Left hindlimb (tissue), 1 donor: Measurements from ENCODE around the gene COLGALT1.
A peak's percentile ranks its signal among the peaks of the same experiment; 100 is the strongest.
"Not testable (repeated sequence)": the region's sequence is repeated elsewhere in the genome, so short reads cannot be mapped to it uniquely, and the experiment has no call there.

ENCODE experiments used
- DNase-seq: peaks from one replicate; pipeline ENCODE4 v3.0.0-alpha.2; 2018

The COLGALT1 gene

DNA sequence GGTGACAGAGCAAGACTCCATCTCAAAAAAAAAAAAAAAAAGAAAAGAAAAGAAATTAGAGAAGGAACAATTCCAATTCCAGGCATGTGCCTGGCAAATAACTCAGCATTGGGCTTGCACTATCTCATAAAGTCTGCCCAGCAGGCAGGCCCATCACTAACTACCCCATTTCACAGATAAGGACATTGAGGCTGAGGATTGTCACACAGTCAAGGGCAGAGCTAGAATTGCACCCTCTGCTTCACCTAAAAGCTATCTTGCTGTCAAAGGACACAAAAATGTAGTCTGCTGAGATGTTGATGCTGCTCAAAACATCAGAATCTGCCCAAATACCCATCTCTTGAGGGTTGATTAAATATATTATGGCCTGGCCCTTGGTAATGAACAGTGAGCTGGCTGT lies 20.7 kb upstream of the COLGALT1 start:
- no peak for DNase-seq

DNA sequence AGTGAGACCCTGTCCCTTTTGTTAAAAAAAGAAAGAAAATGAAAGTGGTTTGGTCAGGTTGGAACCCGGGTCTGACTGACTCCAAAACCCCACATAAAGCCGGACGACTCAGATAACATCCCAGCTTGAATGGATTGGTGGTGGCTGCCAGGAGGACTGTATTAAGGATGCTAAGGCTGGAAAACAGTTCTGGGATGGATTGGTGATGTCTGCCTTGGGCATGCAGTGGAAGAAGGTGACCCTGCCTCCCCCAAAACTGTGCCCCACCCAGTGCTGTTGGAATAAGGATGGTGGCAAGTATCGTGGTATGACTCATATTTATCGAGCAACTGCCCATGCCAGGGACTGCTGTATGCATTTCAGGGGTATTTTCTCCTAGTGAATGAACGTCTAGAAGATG lies 18.5 kb upstream of the COLGALT1 start:
- no peak for DNase-seq

DNA sequence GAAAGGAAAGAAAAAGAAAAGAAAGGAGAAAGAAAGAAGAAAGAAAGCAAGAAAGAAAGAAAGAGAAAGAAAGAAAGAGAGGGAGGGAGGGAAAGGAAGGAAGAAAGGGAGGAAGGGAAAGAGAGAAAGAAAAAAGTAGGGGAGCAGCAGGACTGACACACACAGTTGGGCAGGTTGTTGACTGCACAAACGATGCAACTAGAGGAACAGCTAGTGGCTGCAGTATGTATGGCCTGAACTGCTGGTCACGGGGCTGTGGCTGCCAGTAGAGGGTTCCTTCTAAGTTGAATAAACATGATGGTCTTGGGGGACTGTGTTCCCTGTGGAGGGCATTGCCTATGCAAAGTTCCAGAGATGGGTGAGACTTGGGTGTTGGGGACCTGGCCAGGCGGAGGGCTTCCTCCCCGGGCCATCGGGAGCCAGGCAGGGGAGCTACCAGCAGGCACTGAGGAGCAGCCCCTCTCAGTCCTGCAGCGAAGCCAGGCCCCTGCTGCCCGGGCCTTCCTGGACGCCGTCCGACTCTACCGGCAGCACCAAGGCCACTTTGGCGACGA lies 16.7 kb upstream of the COLGALT1 start:
- no peak for DNase-seq

DNA sequence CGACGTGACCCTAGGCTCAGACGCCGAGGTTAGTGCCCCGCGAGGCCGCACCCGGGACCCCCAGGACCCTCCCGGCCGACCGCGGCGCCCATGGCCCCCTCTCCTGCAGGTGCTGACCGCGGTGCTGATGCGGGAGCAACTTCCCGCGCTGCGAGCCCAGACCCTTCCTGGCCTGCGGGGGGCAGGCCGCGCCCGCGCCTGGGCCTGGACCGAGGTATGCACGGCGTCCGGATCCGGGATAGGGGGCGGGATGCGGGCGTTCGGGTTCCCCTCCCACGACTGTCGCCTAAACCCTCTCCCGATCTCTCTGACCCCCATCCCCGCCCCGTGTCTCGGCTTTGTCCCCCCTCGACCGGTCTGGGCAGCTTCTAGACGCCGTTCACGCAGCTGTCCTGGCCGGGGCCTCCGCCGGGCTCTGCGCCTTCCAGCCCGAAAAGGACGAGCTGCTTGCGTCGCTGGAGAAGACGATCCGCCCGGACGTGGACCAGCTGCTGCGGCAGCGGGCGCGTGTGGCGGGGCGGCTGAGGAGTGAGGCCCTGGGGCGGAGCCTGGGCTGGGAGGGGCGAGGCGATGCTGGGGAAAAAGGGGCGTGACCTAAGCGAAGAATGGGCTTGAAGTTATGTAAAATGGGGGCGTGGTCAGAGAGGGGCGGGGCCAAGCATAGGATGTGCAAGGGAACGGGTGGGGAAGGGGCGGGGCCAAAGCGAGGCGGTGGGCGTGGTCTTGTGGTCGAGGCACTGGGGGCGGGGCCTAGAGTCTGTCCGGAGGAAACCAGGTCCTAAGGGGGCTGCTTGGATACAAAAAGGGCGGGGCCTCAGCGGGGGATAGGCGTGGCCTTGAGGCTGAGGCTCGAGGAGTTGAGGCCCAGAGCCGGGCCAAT lies 16.0 kb upstream of the COLGALT1 start:
- peak; percentile 93 for DNase-seq

DNA sequence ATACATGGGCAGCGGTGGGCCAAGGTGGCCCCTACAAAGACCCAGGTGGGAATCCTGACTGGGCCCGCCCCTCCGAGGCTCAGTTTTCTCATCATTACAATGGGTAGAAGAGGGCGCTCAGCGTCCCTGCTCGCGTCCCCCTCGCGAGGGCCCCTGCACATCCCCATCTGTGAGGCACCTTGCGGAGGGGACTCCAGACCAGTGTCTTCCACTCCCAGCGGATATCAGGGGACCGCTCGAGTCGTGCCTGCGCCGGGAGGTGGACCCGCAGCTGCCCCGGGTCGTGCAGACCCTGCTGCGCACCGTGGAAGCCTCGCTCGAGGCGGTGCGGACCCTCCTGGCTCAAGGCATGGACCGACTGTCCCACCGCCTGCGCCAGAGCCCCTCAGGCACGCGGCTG lies 15.3 kb upstream of the COLGALT1 start:
- DNase-seq = no peak

DNA sequence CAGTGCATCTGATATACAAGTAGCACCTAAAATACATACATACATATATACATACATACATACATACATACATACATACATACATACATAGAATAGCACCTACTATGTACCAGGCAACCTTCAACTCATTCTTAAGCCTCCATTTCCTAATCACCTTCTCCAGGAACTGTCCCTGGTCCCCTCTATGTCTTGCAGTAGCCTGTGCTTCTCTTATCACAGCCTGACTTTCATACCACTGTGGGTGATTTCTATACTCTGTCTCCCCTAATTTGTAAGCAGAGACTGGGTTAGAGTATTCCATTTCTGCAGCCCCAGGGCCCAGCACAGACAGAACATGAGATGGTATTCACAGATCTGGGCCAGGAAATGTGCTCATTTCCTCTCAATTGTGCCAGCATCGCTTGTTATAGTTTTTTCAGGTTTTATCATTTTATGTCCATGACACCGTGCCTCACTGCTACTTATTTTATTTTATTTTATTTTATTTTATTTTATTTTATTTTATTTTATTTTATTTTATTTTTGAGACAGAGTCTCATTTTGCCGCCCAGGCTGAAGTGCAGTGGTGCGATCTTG lies 14.2 kb upstream of the COLGALT1 start:
- no peak for DNase-seq

DNA sequence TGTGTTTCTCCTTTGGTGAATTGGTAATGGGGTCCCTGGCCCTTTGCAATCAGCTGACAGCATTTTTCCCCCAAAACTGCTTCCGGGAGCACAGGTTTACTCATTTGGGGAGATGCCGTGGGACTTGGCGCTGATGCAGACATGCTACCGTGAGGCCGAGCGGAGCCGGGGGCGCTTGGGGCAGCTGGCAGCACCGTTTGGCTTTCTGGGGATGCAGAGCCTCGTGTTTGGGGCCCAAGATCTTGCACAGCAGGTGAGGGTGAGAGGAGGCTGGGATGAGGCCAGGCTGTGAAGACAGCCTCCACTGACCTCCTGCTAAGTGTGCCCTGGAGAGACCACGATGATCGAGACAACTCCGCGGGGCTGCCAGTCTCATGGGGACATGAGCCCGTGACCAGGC lies 13.4 kb upstream of the COLGALT1 start:
- no peak for DNase-seq

DNA sequence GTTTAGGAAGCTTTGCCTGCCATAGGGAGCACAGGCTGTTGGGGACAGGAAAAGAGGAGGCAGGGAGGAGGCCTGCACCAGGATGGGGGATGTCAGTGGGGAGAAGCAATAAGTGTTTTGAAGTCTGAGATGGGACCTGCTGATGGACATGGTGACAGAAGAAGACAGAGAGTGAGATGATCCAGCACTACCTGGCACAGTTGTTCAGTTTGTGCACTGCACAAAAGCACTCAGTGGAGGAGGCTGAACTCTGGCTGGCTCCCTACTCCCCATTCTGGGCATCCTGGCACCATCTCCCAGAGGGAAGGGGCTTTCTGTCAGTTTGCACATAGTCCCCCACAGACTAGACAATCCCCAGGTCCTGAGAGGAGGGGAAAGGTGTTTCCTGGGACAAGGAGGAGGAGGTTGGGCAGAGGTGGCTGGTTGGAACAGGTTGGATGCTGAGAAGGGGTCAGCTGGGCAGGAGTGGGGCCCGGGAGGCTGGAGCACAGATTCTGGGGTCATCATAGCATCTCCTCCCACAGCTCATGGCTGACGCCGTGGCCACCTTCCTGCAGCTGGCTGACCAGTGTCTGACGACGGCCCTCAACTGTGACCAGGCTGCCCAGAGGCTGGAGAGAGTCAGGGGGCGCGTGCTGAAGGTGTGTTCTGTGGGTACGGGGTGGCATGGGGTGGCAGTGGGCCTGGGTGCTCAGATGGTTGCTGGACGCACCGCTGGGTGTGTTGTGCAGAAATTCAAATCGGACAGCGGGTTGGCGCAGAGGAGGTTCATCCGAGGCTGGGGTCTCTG lies 12.5 kb upstream of the COLGALT1 start:
- DNase-seq = no peak

DNA sequence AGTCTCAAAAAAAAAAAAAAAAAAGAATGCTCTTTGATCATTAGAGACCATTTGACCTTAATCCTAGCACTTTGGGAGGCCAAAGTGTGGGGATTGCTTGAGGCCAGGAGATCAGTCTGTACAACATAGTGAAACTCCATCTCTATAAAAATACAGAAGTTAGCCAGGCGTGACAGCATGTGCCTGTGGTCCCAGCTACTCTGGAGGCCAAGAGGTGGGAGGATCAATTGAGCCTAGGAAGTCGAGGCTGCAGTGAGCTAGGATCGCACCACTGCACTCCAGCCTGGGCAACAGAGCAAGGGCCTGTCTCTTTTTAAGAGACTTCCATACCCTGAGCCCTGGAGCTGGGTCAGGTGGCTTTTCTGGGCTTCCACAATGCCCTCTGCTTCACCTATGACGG lies 11.5 kb upstream of the COLGALT1 start:
- no peak for DNase-seq

DNA sequence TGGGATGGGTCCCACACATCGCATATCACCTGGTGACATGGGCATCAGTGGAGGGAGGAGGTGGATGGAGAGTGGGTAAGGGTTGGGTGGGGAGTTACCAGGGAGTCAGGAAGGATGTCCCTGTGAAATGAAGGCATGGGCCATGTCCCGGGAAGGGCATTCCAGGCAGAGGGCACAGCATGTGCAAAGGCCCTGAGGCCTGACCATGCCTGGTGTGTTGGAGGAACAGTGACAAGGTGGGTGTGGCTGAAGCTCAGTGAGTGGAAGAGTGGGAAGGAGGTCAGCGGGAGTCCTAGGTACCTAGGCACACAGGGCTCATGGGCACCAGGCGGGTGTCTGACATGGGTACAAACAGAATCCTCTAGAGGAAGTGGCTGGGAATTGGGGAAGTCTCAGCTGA lies 11.0 kb upstream of the COLGALT1 start:
- DNase-seq = no peak

DNA sequence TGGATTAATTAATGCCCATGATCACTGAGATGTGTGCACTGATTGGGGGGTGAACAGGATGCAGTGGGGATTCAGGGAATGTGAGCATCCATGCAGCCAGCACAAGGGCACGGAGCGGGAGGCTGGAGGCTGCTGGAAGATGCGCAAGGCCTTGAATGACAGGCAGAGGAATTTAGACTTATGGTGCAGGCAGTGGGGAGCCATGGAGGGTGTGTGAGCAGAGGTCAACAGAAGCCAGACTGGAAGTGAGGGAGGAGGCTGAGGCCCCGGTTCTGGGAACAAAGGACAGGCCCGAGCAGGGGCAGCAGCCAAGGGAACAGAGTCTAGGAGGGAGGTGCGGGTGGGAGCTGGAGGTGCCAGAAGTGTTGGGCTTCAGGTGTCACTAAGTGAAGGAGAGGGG lies 7.3 kb upstream of the COLGALT1 start:
- no peak for DNase-seq

DNA sequence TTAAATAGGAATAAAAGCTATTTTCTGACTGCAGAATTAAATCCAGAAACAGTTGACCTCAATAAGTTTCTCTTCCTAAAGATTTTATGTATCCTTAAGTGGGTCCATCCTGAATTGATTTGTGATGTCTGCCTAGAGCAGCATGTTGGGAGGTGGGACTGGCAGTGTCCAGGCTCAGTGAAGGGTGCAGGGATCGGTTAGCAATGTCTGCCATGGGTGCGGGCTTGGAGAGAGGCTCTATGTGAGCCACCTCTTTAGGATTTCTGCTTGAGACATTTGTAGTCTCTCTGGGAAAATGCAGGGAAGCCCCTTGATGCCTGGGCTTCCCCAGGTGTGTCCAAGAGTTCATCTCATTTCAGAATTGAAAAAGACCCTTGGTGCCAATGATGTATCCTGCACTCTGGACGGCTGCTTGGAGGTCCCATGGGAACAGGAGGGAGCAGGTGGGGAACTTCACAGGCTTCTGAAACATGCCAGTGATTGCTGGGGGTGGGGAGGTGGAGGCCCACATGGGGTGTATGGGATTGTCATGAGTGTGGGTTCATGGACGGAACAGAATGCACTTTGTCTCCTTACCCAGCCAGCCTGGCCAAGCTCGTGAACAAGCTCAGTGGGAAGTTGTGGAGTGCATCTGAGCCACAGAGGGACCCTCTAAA lies 6.2 kb upstream of the COLGALT1 start:
- no peak for DNase-seq

DNA sequence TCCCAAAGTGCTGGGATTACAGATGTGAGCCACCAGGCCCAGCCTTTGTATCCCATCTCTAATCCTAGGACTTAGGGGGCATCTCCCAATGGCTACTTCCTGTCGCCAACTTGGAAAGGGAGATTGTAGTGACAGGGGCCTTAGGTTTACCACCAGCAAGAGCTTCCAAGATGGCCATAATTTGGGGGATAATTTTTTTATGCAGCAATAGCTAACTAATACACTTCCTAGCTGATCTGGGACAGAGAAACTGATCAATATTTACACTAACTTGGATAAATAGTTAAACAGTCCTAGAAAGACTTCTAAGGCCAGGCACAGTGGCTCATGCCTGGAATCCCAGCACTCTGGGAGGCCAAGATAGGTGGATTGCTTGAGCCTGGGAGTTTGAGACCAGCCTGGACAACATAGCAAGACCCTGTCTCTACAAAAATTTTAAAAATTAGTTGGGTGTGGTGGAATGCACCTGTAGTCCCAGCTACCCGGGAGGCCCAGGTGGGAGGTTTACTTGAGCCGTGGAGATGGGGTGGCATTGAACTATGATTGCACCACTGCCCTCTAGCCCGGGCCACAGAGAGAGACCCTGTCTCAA lies 5.3 kb upstream of the COLGALT1 start:
- no peak for DNase-seq

DNA sequence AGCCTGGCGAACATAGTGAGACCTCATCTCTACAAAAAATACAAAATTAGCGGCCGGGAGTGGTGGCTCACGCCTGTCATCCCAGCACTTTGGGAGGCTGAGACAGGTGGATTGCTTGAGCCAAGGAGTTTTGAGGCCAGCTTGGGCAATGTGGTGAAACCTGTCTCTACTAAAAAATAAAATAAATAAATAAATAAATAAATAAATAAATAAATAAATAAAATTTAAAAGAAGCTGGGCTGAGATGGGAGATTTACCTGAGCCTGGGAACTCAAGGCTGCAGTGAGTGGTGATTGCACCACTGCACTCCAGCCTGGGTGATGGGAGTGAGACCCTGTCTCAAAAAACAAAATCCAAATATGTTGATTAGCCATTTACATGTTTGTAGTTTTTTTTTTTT lies 2.7 kb upstream of the COLGALT1 start:
- DNase-seq = not testable (repeated sequence)

DNA sequence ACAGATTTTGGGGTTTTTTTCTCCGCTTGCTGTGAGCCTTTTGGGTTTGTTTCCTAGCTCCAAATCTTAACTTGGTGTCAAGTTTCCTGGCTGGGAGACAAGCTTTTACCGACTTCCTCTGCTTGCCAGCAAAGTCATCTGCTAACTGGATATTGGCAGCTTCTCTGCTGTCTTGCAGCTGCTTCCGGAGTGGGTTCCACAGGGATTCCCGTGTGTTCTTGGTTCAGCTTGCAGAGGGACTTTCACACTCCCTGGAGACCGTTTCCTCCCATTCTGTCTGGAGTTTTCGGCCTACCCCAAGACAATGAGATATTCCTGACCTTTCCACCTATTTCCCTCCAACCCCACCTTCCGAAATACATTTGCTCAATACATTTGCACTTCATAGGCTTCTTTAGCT lies 2.2 kb upstream of the COLGALT1 start:
- DNase-seq = peak; percentile 83

DNA sequence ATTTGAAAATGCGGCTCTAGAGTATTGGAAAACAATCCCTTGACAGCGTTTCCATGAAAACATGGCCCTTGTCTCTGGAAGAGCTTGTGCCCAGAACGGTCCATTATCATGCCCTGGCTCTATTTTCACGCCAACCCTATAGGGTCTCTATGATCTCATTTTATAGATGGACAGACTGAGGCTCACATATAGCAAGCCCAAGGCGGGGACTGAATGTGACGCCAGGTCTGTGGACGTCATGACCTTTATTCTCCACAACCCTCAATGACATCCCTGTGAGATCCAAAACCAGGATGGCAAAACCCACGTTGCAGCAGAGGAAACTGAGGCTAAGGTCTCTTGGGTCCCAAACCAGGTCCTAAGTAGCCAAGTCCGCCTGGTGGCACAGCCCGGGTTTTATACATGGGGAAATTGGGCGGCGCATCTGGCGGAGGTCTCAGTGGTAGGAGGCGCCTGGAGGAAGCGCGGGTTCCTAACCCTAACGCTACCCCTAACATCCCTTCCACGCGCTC lies 425 bp upstream of the COLGALT1 start:
- no peak for DNase-seq

DNA sequence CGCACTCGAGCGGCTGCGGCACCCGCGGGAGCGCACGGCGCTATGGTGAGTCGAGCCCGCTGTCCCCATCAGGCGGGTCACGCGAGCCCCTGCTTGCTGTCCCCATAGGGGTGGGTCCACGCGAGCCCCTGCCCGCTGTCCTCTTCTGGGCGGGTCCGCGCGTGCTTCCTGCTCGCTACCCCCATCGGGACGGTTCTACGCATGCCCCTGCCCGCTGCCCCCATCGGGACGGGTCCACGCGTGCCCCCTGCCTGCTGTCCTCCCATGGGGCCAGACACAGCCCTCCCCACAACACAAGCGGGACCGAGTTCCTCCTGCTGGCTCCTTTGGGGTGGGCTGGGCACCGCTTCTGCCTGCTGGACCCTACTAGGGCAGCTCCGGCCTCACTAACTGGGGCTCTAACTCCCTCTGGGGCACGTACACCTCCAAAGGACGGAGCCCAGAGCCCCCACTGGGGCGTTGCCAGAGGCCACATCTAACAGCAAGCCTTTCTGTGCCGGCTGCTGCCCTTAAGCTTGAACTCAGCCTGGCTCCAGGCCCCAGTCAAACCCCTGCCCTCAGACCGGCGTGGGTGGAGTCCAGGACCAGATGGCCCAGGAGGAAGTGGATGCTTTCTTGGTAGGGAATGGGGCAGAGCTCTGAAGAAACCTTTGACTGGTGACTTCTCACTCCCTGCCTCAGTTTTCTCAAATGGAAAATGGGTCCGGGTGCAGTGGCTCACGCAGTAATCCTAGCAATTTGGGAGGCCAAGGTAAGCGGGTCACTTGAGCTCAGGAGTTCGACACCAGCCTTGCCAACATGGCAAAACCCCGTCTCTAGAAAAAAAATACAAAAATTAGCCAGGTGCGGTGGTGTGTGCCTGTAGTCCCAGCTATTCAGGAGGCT lies 722 bp downstream of the COLGALT1 start:
- DNase-seq = peak; percentile 78

DNA sequence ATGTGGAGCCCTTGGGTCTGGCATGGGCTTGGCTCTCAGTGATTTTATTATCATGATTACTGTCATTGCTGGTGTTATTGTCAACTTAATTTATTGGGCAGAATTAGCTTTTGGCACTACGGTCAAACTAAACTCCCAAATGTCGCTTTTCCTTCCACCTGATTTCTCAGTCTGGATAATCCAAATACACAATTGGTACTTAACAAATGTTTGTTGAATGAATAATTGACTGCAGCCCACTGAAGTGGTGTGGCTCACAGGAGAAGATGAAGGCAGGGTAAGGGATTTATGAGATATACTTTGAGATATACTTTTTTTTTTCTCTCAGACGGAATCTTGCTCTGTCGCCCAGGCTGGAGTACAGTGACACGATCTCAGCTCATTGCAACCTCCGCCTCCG lies 1.5 kb downstream of the COLGALT1 start:
- DNase-seq = no peak

DNA sequence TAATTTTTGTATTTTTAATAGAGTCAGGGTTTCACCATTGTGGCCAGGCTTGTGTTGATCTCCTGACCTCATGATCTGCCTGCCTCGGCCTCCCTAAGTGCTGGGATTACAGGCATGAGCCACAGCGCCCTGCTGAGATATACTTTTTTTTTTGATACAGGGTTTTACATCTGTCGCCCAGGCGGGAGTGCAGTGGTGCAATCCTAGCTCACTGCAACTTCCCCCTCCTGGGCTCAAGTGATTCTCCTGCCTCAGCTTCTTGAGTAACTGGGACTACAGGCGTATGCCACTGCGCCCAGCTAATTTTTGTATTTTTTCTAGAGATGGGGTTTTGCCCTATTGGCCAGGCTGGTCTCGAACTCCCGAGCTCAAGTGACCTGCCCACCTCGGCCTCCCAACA lies 2.0 kb downstream of the COLGALT1 start:
- DNase-seq = no peak

DNA sequence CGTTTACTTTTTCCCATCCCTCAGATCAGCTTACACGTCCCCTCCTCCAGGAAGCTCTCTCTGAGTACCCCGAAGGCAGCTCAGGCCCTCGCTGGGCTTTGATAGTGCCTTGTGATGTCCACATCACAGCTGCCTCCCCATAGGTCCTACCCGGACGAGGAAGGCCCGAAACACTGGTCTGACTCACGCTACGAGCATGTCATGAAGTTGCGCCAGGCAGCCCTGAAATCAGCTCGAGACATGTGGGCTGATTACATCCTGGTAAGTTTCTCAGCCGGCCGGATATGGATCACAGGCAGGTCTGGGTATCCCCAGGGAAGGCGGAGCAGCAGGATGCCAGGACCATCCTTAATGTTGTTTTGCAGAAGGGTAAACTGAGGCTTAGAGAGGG lies 4.8 kb downstream of the COLGALT1 start:
- no peak for DNase-seq

DNA sequence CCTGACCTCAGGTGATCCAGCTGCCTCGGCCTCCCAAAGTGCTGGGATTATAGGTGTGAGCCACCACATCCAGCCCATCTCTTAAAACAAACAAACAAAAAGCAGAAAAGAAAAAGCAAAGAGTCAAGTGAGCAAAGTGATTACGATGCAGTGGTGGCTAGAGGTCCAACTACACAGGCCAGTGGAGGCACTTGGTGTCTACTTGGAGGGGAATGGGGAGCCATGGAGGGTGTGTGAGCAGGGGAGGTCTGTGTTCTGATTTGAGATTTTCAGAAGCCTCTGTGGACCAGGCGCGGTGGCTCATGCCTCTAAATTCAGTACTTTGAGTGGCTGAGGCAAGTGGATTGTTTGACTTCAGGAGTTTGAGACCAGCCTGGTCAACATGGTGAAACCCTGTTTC lies 6.6 kb downstream of the COLGALT1 start:
- no peak for DNase-seq
